ENCODE measurements around the gene MBD1. TPM values are rescaled to one million over a fixed set of nuclear protein-coding genes. Genes with fewer than 3 reads are reported as not detected.

MBD1 gene
- total and polyA plus RNA-seq, 2 experiments from 2014 or later: 53.1 to 54.2 TPM

DNA sequence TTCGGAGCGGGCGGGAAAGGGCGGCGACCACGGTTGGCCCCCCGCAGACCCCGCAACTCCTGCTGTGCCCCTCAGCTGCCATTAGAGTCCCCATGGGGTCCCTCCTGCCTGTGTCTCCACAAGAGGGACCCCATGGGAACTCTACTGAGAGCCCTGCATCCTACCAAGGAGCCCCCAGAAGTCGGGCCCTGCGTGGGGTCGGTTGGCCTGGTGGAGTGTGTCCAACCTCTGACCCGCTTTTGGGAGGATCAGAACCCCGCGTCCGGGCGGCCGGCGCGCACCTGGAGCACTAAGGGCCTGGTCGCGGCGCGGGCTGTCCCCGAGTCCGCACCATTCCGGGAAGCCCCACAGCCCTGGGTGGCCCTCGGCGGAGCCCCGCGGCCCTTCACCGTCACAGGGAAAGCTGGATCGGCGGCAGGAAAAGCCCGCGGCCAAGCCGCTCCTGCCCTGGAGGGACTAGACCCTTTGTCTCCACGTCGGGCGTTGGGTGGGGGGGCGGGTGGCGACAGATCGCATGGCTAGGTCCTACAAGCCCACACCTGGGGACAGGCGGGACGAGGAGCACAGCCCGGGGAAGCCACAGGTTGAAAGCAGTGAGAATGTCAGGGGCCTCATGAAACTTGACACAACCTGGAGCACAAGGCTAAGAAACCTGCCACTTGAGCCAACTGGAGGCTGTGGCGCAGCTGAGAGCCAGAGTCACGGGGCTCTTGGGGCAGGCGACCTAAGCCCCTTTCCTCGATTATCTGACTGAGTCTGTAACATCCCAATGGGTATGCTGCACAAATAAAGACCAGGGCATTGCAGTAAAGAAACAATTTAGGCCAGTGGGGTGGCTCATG, 17.3 kb upstream of the MBD1 start:
- H3K9me2 ChIP-seq (replicated peaks; ENCODE audit: insufficient read depth): no peaks in the 10 kb centered on the region
- no peak for DNase-seq (ENCODE audit: low spot score)
- no peaks in the 10 kb centered on the region for H4K20me1 ChIP-seq (ENCODE audit: insufficient read depth, poor library complexity, severe bottlenecking)
- no peaks in the 10 kb centered on the region for H3K9me3 ChIP-seq (ENCODE audit: low read depth)
- H2AFZ ChIP-seq: no peak overlapping the region
- TF ChIP-seq, protein P1, sequence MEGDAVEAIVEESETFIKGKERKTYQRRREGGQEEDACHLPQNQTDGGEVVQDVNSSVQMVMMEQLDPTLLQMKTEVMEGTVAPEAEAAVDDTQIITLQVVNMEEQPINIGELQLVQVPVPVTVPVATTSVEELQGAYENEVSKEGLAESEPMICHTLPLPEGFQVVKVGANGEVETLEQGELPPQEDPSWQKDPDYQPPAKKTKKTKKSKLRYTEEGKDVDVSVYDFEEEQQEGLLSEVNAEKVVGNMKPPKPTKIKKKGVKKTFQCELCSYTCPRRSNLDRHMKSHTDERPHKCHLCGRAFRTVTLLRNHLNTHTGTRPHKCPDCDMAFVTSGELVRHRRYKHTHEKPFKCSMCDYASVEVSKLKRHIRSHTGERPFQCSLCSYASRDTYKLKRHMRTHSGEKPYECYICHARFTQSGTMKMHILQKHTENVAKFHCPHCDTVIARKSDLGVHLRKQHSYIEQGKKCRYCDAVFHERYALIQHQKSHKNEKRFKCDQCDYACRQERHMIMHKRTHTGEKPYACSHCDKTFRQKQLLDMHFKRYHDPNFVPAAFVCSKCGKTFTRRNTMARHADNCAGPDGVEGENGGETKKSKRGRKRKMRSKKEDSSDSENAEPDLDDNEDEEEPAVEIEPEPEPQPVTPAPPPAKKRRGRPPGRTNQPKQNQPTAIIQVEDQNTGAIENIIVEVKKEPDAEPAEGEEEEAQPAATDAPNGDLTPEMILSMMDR (IDR thresholded peaks at IDR 0.05; ENCODE audit: poor library complexity): no peak
- TF ChIP-seq EZH2phosphoT487 (IDR thresholded peaks at IDR 0.05; ENCODE audit: low read depth, severe bottlenecking, unreplicated experiment) (no peak), EZH2 (IDR thresholded peaks at IDR 0.05; ENCODE audit: borderline replicate concordance) (no peak)
- 91% methylated on average over 26 of the region's 49 CpGs for WGBS (ENCODE audit: low lambda C conversion rate, missing lambda C conversion rate)
- peak overlapping the region; percentile 95 for H3K4me2 ChIP-seq
- no peaks in the 10 kb centered on the region for H3K4me1 ChIP-seq (ENCODE audit: insufficient read depth)
- H3K36me3 ChIP-seq (replicated peaks; ENCODE audit: insufficient read depth, low read depth): no peaks in the 10 kb centered on the region
- no peaks in the 10 kb centered on the region for H3K79me2 ChIP-seq
- no peak overlapping the region for H3K27ac ChIP-seq
- no peaks in the 10 kb centered on the region for H3K27me3 ChIP-seq
- H3K4me3 ChIP-seq: no peak overlapping the region

DNA sequence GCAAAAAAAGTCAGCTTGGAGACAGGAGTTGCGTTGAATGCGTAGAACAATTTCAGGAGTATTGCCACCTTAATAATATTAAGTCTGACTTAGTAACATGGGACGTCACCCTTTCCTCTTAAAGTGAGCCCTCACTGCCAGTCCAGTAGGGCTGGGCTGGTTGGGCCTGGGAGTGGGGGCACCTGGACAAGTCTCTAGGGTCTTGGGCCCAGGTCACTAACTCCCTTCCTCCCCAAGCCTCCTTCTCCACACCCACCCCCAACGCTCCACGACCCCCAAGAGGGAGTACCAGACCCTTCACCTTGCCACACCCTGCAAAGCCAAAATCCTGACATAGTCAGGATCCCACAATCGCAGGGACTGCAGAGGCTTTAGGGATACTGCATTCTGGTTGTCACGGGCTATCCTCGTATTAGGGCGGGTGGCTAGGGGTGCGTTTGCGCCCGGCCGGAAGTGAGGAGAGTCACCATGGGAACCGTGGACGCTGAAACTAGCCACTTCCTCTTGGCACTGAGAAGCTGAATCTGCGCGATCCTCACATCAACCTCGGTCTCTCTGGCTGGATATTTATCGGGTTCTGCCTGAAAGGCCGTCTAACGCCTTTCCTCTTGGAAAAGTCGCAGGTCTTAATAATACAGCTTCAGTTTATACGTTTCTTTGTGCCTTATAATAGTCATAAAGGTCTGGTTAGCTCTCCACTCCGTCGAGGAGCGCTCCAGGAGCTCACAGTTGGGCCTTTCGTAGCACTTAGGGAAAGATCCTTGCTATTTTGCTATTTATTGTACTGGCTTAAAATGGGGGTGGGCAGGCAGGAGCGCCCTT, 16.5 kb upstream of the MBD1 start:
- Histone ChIP-seq H3K4me2 (peak overlapping the region; percentile 95), H4K20me1 (ENCODE audit: insufficient read depth, poor library complexity, severe bottlenecking) (no peaks in the 10 kb centered on the region), H2AFZ (peak overlapping the region; percentile 99), H3K79me2 (no peaks in the 10 kb centered on the region), H3K27me3 (no peaks in the 10 kb centered on the region), H3K4me1 (ENCODE audit: insufficient read depth) (no peaks in the 10 kb centered on the region), H3K4me3 (peak overlapping the region; percentile 59), H3K9me2 (replicated peaks; ENCODE audit: insufficient read depth) (no peaks in the 10 kb centered on the region), H3K9me3 (ENCODE audit: low read depth) (no peaks in the 10 kb centered on the region), H3K36me3 (replicated peaks; ENCODE audit: insufficient read depth, low read depth) (no peaks in the 10 kb centered on the region), H3K27ac (no peak overlapping the region)
- DNase-seq (ENCODE audit: low spot score): peak; percentile 70
- 30% methylated on average over 27 of the region's 28 CpGs for WGBS (ENCODE audit: low lambda C conversion rate, missing lambda C conversion rate)
- TF ChIP-seq EZH2phosphoT487 (IDR thresholded peaks at IDR 0.05; ENCODE audit: low read depth, severe bottlenecking, unreplicated experiment) (no peak), EZH2 (IDR thresholded peaks at IDR 0.05; ENCODE audit: borderline replicate concordance) (no peak)
- TF ChIP-seq, protein P1 (IDR thresholded peaks at IDR 0.05; ENCODE audit: poor library complexity): no peak

DNA sequence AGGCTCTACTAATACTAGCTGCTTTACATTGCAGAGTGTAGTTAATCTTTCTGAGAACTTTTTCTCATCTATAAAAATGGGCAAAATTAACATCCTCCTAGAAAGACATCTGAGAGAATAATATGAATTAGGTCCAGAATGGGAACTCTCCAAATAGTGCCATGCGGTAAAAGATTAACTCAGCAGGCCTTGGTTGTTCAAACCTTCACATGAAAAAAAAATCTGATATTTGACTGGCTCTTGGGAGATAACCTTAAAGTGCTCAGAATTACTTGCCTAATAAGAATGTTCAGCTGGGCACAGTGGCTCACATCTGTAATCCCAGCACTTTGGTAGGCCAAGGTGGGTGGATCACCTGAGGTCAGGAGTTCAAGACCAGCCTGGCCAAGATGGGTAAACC, 11.7 kb upstream of the MBD1 start:
- Histone ChIP-seq H3K4me3 (no peak overlapping the region), H3K27ac (no peak overlapping the region), H3K4me2 (no peak overlapping the region), H2AFZ (no peak overlapping the region), H3K36me3 (replicated peaks; ENCODE audit: insufficient read depth, low read depth) (no peaks in the 10 kb centered on the region), H3K9me2 (replicated peaks; ENCODE audit: insufficient read depth) (no peaks in the 10 kb centered on the region), H3K9me3 (ENCODE audit: low read depth) (no peaks in the 10 kb centered on the region), H3K79me2 (no peaks in the 10 kb centered on the region), H3K4me1 (ENCODE audit: insufficient read depth) (no peaks in the 10 kb centered on the region), H3K27me3 (no peaks in the 10 kb centered on the region), H4K20me1 (ENCODE audit: insufficient read depth, poor library complexity, severe bottlenecking) (no peaks in the 10 kb centered on the region)
- WGBS (ENCODE audit: low lambda C conversion rate, missing lambda C conversion rate): 83% methylated on average over 1 of the region's 1 CpG
- DNase-seq (ENCODE audit: low spot score): no peak
- TF ChIP-seq EZH2phosphoT487 (IDR thresholded peaks at IDR 0.05; ENCODE audit: low read depth, severe bottlenecking, unreplicated experiment) (no peak), EZH2 (IDR thresholded peaks at IDR 0.05; ENCODE audit: borderline replicate concordance) (no peak)
- TF ChIP-seq, protein P1 (IDR thresholded peaks at IDR 0.05; ENCODE audit: poor library complexity): no peak
